Limb (tissue), 2 donors: Measurements from ENCODE around the gene TUB.

ENCODE experiments used
- DNase-seq, 2 donors: peaks; one replicate each; pipeline ENCODE4 v3.0.0-alpha.2; 2016; ENCODE audit errors: extremely low spot score in 2 of 2

TUB gene

DNA sequence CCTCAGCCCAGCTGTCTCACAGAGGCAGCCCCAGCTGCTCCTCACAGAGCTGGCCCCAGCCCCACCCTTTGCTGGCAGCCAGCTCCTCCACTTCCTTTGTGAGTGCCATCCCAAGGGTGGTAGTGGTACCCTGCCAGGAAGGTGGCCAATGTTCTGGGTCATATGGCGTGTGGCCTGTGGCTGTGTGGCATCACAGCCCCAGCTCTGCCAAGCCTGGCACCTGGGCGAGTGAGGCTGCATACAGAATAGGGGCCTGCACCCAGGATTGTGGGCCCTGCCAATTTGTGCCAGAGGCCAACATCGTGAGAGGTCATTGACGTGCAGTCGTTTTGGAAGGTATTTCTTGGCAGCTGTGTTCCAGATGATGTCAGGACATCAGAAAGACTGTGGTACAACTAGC, 10.7 kb downstream of the TUB start:
- DNase-seq, result no peak

DNA sequence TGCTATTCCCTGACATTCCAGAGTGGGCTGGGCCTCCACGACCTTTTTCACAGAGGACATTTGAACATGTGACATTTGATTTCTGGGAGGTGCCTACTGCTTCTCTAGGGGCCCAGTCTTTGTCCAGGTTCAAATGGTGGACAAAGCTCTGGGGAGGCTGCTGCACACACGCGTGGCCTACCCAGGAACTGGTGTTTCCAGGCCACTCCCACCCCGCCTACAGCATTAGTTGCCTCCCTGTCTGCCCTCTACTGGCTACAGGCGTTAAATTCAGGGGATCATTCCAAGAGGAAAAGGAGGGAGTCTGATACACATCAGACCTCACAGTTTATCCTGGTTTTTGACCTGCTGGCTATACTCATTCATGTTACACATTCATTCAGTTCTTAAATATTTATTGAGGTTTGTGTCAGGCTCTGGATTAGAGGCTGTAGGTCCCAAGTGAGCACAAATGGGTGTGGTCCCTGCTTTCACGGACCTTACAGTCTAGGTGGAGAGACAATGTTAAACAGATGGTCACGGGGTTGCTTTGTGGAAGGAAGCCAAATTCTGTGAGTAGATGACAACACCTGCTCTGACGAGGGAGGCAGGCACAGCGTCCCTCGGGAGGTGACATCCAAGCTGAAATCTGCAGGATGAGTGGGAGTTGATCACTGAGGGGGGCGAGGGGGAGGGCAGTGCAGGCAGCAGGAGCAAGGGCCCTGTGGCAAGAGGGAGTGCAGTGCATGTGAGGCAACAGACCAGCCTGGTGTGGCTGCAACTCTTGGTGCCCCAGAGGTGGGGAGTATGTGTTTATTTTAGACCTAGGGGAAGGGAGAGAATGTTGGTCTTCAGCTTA, 11.8 kb downstream of the TUB start:
- DNase-seq, result peak; percentile 40 to 55

DNA sequence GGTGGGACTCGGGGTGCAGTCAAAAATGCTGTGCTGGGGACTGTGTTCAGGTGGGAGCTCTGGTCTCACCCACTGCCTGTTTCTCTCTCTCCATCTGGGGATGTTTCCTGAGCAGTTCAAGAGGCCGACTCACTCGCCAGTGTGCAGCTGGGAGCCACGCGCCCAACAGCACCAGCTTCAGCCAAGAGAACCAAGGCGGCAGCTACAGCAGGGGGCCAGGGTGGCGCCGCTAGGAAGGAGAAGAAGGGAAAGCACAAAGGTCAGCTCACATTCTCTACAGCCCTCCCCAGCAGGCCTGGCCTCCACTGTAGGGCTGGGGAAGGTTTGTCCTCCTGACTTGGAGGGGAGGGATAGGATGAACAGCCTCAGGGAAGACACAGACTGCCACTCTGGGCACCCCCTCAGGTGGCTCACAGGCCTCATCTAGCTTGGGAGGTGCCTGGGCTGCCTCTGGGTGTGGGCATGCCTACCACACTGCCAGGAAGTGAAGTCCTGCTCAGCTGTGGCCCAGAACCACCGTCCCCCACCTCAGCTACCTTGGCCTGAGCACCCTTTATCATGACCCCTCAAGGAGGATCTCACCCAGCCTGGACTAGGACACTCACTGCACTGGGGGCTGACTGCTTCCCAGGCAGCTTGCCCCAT, 13.0 kb downstream of the TUB start:
- no peak for DNase-seq

DNA sequence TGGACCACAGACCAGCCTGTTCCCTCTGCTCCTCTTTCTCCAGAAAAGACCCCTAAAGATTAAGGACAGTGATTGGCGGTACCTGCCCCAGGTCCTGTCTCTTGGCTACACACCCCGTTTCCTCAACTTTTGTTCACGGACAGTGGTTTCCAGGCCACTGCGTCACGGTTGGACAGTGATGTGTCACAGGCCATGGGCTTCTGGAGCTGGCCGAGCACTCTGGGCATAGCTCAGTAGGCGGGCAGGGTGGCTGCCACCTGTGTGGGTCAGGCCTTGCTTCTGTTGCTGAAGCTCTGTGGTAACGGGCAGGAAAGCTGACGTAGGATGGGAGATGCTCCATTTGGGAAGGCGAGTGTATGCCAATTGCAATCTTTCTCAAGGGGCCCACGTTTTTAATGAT, 13.6 kb downstream of the TUB start:
- no peak for DNase-seq

DNA sequence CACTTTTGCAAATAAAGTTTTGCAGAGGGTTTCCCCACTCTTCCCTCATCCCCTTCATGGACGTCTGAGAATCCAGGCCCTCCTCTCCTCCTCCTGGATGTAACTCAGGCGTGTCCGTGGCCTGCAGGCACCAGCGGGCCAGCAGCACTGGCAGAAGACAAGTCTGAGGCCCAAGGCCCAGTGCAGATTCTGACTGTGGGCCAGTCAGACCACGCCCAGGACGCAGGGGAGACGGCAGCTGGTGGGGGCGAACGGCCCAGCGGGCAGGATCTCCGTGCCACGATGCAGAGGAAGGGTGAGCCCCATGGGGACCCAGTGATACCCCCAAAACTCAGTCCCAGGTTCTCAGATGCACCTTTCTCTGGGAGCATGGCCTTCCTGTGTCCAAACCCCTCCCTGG, 14.4 kb downstream of the TUB start:
- DNase-seq, result no peak

DNA sequence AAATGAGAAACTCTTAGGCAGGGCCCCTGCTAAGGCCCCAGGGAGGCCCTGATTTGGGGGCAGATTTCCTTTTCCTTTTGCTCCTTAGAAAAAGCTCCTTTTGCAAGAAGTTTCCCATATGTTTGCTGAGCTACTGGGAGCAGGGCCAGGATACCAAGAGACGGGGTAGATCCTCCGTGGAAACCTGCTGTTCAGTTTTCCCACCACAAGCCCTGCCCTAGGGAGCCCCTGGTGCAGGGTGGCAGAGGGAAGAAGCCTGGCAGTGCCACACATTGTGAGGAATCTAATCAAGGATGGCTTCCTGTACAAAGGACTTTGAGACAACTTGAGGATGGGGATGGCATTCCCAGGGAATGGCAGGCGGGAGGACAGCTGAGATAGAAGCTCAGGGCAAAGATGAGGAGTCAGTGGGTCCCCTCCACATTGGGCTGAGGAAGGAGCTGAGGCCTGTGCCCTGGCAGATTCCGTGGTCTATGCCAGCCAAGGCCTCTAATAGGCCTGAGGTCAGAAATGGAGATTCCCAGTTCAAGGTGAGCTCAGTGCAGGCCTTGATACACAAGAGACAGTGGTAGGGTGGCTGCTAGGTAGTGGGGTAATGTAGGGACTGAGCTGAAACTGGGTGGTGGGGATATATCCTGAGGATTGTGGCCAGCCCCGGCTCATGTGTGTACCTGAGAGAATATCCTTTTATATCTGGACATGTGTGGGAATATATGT, 15.0 kb downstream of the TUB start:
- DNase-seq, result no peak

DNA sequence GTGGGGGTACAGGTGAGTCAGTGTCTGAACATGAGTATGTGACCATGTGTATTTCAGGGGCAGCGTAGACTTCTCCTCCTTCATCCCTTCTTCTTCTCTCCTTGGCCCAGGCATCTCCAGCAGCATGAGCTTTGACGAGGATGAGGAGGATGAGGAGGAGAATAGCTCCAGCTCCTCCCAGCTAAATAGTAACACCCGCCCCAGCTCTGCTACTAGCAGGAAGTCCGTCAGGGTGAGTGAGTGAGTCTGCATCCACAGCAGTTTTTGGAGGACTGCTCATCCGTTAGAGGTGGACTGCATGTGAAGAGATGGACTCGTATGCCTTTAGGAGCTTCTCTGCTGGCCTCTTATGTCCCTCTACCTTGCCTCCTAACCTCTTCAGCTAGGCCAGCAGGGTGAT, 15.6 kb downstream of the TUB start:
- no peak for DNase-seq

DNA sequence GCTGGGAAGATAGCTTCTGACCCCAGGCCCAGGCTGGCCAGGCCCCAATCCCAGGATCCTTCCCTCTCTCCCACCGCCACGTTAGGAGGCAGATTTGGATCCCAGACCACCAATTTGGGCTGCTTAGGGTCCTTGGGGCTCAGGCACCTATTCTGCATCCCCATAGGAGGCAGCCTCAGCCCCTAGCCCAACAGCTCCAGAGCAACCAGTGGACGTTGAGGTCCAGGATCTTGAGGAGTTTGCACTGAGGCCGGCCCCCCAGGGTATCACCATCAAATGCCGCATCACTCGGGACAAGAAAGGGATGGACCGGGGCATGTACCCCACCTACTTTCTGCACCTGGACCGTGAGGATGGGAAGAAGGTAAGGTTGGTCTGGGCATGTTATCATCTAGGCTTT, 16.1 kb downstream of the TUB start:
- no peak for DNase-seq

DNA sequence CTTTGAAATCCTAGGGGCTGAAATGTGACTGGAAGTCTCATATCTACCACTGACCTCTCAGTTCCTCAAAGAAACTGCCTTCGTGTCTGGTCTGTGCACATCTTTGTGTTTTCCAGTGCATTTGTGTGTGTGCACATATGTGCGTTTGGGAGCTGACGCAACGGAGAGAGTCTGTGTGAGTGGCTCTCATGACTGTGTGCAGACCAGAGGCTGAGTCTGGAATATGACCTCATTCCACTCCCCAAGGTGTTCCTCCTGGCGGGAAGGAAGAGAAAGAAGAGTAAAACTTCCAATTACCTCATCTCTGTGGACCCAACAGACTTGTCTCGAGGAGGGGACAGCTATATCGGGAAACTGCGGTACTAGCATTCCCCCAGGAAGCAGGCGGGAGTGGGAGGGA, 16.5 kb downstream of the TUB start:
- DNase-seq, result no peak

DNA sequence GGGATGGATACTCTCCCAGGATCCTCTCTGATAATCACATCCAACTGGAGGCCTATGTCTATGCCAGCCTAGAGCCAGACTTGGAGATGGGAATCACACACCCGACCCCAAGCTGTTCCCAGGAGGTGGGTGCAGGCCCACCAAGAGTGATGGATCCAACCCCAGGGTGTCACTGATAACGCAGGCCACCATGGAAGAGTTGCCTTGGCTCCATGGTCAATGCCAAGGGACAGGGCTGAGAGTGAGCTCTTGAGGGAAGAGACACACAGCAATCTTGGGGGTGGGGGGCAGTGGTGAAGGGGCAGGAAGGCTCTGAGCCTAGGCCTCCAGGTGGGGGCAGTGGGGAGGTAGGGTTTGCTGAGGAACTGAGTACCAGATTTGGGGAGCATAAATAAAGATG, 16.9 kb downstream of the TUB start:
- DNase-seq, result no peak

DNA sequence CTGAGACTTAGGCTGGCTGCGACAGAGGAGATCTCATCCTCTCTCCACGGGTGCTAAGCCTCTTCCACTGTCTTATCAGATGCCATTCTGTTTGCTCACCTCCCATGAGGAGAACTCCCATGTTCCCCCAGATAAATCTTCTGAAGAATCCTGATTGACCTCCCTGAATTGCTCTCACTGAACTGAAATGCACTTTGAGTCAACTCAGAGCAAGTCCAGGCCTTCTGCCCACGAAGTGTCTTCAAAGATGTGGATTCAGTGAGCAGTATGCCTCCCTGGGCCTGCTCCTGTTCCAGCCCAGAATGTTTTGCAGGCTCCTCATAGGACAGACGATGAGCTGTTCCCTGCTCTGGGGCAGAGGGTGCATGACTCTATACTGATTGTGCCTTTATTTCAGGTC, 17.4 kb downstream of the TUB start:
- no peak for DNase-seq

DNA sequence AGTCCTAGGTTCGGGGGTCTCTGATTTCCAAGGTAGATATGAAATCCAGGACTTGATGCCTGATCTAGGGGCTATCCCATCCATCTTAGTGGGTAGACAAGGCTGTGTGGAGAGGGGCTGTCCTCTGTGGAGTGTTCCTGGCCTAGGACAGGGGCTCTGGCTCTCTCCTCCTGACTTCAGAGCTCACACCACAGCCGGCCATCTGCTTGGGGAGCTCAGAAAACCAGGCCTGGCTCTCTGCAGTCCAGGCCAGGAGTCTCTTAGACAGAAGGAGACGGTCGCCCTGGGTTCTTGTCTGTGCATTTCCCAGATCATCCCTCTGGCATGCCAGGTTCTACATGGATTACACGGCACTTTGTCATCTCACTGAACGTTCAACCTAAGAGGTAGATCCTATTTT, 17.9 kb downstream of the TUB start:
- no peak for DNase-seq

DNA sequence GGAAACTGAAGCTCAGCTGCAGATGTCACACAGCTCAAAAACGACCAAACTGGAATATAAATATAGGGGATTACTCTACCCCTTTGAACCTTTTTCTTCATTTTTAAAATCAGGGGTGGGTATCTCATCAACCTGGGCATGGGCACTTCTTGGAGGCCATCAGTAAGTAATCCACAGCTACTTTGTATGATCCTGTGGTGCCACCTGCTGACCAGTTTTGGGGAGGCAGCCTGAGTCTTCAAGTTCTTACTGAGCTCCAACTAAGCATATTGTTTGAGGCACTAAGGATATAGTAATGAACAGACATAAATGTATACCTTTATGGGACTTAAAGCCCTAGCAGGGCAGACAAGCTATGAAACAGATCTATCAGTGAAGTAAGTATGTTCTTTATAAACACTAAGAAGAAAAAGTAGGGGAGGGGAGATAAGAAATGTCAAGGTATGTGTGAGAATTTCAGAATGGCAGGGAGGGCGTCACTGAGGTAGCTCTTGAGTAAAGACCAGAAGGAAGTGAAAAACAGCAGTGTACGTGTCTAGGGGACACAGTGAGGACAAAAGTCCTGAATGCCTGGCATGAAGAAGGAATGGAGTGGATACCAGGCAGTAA, 18.4 kb downstream of the TUB start:
- DNase-seq, result peak; percentile 33 to 86

DNA sequence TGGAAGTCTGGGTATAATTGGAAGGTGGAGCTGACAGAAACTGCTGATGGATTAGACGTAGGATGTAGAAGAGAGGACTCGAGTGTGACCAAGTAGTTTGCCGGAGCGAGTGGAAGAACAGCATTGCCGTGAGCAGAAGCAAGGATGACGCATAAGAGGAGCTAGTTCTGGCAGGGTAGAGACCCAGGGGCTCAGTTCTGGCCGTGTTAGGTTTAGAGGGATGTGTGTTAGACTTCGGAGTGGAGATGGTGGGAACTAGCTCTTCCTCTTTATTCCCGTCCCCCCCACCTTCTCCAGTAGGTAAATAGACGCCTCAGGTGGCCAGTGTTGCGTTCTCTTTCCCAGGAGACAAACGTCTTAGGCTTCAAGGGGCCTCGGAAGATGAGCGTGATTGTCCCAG, 19.1 kb downstream of the TUB start:
- no peak for DNase-seq

DNA sequence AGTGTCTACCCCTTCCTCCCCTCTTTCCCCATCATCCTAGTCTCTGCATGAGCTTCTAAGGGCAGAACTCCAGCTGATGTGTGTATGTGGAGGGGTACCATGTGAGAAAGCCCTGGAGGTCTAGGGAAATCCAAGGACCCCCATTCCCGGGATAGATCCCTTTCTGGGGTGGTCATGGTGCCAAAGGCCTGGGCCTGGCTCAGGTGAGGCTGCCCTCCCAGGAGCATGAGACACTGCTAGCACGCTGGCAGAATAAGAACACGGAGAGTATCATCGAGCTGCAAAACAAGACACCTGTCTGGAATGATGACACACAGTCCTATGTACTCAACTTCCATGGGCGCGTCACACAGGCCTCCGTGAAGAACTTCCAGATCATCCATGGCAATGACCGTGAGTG, 19.6 kb downstream of the TUB start:
- no peak for DNase-seq

DNA sequence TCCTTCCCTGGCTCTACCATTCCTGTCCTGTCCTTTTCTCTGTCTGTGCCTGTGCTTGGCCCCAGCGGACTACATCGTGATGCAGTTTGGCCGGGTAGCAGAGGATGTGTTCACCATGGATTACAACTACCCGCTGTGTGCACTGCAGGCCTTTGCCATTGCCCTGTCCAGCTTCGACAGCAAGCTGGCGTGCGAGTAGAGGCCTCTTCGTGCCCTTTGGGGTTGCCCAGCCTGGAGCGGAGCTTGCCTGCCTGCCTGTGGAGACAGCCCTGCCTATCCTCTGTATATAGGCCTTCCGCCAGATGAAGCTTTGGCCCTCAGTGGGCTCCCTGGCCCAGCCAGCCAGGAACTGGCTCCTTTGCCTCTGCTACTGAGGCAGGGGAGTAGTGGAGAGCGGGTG, 20.4 kb downstream of the TUB start:
- DNase-seq, result no peak

DNA sequence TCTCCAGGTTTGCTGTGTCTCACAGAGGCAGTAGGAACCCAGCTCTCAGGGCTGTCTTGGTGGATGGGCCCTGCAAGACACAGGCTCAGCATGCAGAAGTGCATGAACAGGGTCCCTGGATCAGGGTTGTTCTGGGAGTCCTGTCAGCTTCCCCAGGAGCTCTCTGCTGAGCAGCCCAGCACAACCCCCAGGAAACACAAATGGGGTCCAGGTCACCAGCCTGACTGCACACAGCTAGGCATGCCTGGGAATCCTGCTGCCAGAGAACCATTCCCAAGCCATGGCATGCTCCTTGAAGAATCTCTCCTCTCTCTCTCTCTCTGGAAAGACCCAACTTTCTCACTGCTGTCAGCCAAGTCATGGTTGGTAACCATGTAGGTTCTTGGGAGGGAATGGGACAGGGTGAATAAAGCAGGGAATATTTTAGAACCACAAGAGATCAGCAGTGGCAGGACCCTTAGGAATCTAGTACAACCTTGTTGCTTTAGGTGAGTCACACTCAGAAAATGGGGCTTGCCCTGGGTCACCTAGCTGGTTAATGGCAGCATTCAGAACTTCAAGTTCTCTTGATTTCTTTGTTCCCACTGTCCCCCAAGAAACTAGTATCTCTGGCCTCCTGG, 21.4 kb downstream of the TUB start:
- DNase-seq, result no peak

DNA sequence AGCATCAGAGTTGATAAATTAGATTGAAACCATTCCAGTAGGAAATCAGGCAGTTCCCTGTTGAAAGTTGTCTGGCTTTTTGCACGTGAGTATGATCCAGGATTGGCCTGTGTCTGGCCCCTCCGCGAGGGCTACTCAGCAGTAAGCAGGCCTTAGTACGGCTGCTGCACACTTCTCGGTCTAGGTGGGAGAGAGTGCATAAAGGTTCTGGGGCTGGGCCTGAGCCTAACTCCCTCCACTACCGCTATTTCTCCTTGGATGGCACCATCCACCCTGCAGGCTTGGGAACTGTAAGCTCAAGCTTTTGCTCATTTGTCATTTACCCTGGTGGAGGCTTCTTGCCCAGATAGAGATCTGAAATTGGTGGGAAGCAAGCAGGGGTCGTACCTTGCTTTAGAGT, 22.0 kb downstream of the TUB start:
- DNase-seq, result no peak

DNA sequence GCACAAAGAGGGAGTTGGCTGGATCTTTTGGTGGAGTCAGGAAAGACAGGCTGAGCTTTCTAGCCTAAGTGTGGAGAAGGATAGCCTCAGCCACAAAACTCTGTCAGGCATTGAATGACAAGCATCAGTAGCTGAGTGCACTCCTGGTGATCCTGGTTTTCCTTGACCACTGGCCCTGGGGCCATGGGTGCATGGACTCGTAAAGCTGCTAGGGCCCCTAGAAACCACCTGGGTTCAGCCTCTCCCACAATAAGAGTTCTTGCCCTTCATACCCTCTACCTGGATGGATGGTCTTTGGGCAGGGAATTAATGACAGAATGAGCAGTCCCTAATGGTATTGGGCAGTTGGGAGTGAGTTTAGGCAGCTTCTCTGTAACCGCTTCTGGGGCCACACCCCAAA, 22.9 kb downstream of the TUB start:
- no peak for DNase-seq

DNA sequence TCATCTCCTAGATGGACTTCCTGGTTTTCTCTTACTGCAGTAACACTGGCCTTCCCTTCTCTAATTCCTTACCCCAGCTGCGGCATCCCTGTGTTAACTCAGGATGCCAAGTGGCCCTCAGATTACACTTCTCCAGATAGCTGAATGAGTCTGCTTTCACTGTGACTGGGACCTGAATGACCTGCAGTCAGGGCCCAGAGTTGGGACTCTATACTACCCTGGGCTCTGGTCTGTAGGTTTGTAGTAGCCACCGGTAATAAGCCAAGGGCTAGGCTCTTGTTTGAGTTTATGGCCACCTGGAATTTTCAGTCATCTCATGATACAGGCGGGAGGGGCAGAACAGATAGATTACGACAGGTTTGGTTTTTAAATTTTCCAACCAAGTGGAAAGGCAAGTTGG, 24.1 kb downstream of the TUB start:
- DNase-seq, result no peak

DNA sequence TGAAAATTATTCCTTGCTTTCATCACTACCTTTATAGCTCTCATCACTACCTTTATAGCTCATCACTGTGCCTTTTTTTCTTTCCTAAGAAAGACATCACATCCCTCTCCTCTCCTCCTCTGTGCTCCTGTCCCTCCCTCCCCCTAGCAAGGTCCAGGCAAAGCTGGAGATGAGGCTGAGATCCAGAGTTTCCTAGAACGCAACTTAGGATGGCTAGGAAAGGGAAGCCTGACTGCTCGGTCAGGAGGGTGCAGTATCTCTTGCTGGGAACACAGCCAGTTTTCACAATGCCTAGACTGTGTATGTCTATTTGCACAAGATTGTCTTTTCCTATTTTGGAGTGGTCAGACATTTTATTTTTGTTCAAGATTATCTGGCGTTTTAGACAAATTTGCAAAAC, 24.7 kb downstream of the TUB start:
- DNase-seq, result no peak

DNA sequence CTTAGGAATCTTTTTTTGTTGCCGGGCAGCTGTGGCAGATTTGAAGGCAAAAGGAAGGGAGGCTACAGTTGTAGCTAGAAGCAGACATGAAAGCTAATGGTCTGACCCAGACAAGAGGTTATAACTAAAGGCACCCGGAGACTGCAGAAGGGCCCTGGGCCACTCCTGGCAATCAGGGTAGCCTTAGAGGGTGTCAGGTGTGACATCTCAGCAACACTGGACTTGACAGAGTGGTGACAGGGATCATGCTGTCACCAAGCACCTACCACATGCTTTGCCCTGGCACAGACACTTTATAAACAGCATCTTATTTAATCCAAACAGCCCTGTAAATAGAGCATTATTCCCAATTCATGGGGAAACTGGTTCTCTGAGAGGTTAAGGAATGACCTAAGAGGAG, 25.7 kb downstream of the TUB start:
- DNase-seq, result no peak
